ENCODE measurements around the gene SPATA2L.
"Not testable (repeated sequence)": the region's sequence is repeated elsewhere in the genome, so short reads cannot be mapped to it uniquely, and the experiment has no call there.

The SPATA2L gene

DNA sequence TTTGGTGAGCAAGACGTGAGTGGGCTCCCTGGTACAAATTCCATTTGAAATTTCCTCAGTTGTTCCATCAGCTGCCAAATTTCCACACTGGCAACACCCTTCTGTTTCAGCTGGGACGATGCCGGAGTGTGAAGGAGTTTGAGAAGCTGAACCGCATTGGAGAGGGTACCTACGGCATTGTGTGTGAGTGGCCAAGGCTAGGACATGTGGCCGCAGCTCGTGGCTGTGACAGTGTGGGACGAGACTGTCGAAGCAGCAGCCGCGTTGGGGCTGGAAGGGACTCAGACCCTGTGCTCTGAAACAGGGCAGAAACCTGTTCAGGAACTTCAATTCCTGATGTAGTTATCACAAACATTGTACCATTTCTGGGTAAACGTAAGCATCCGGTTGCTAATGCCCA, 12.4 kb downstream of the SPATA2L start:
- DNase-seq: no peak

DNA sequence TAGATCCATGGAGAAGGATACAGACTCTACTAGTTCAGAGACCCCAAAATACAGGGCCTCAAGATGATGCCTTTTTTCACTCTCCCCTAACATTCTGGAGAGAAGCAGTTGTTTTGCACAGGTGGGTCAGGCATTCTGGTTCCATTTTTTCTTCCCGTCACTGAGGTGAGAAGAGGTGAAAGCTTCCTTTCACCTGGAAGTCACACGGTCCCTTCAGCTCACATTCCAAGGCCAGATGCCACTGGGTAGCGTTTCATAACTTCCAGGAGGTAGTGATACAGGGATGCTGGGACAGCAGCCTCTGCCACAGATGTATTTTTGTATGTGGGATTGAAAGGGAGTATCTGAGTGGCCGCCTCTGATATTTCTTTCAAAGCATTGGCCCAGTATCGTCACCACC, 13.1 kb downstream of the SPATA2L start:
- no peak for DNase-seq

DNA sequence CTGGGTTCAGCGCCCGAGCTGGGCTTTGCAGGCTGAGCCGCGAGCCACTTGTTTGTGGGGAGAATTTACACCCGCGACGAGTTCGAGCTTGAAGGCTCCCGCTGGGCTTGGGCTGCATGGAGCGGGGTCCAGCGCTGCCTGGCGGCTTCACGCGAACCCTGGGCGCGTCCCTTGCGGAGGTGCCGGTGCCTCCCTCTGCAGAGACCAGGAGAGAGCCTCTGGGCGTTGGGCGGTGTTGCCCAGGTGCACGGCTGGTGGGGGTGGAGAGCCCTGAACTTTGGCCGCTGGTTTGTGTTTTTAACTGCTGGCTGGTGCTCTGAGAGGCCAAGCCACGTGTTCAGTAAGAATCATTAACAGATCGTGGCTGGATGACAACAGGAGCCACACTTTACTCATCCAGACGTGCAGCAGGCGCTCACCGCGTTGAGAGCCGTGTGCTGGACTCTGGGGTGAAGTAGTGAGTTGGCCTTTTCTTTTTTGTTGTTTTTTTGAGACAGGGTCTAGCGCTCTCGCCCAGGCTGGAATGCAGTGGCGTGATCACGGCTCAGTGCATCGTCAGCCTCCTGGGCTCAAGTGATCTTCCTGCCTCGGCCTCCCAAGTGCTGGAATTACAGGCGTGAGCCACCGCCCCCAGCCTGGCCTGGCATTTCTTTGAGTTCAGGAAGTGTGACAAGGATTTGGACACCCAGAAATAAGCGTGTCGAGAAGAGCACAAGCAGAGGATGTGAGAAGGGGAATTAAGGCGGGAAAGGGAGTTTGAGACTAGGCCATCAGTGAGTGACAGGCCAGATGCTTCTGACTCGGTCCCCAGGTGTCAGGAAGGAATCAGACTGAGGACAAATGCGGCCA, 14.2 kb downstream of the SPATA2L start:
- peak in 1 of 2 experiments; percentile 46 for DNase-seq

DNA sequence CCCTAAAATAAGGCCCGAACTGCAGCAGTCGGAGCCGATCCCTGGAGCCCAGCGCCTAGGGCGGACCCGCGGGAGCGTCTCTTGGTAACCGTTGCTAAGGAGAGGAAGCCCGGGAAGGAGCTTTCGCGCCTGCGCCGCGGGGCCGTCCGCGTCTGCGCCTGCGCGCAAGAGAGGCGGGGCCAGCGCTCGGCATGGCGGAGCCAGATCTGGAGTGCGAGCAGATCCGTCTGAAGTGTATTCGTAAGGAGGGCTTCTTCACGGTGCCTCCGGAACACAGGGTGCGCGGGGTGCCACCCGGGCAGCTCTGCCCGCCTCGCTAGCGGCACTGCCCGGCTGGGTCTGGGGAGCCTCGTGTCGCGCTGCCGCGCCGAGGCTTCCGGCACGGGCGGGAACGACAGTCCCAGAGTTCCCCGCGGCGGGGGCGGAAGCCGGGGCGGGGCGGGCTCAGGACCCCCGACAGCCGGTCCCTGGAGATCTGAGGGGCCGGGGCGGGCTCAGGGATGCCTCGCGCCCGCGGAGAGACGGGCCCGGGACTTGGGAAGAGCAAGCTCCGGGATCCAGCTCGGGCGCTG, 14.9 kb downstream of the SPATA2L start, which contains the start of gene CDK10:
Gene CDK10 (plus strand): TSS at position 170 of the 572 bp plus-strand sequence. CDS start 22 bp downstream, at position 192.
- DNase-seq: peak; percentile 65 to 70

DNA sequence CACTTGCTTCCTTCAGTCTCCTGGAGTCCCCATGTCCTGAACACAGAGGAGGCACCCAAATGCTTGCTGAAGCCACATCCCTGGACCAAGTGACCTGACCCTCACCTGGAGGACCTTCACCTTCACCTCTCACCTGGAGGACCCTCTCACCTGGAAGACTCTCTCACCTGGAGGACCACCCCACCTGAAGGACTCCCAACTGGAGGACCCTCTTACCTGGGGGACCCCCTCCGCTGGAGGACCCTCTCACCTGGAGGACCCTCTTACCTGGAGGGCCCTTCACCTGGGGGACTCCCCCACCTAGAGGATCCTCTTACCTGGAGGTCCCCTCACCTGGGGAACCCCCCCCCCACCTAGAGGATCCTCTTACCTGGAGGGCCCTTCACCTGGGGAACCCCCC, 15.6 kb downstream of the SPATA2L start:
- DNase-seq: no peak

DNA sequence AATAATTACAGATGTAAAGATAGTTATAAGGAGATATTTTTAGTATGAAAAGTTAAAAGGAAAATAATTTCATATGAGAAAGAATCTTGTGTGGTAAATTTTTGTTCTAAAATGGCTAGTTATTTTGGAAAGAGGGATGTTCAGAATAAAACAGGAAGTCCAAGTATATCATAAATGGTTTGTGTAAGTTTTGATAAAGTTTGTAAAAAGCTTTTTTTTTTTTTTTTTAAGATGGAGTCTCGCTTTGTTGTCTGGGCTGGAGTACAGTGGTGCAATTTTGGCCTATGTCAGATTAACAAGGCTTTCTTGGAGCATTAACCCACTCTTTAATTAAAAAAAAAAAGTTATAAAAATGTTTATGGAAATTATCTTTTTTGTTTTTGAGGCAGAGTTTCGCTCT, 23.2 kb downstream of the SPATA2L start:
- no peak for DNase-seq

DNA sequence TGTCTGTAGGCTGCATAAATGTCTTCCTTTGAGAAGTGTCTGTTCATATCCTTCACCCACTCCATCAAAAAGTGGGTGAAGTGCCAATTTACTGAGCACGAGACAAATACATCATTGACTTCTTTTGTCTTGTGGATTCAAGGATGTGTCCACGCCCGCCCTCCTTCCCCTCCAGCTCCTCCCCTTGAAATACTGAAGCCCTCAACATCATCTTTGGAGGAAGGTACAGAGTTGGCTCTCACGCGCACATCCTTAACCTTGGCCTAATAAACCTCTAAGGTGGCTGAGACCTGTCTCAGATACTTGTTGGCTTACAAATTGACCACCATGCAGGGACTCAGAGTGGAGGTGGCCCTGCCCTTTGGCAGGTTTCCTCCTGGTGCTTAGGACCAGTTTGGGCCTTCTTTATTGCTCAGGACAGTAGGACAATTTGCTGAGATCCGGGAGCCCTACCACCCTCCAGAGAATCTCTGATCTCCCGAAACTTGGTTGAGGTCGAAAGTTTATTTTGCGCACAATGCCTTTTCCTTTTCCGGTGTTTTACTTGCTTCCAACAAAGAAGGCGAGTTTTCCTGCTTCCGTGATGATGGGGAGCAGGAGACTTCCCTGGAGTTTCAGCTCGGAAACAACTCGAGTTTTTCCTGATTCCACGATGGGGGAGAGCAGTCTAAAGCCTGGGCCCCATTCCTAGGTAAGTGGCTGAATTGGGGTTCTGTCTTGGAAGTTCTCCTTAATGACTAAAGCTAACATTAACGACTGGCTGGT, 29.1 kb downstream of the SPATA2L start:
- no peak for DNase-seq

DNA sequence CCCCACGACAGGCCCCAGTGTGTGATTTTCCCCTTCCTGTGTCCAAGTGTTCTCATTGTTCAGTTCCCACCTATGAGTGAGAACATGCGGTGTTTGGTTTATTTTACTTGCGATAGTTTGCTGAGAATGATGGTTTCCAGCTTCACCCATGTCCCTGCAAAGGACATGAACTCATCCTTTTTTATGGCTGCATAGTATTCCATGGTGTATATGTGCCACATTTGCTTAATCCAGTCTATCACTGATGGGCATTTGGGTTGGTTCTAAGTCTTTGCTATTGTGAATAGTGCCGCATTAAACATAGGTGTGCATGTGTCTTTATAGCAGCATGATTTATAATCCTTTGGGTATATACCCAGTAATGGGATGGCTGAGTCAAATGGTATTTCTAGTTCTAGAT, 29.9 kb downstream of the SPATA2L start:
- not testable (repeated sequence) for DNase-seq

DNA sequence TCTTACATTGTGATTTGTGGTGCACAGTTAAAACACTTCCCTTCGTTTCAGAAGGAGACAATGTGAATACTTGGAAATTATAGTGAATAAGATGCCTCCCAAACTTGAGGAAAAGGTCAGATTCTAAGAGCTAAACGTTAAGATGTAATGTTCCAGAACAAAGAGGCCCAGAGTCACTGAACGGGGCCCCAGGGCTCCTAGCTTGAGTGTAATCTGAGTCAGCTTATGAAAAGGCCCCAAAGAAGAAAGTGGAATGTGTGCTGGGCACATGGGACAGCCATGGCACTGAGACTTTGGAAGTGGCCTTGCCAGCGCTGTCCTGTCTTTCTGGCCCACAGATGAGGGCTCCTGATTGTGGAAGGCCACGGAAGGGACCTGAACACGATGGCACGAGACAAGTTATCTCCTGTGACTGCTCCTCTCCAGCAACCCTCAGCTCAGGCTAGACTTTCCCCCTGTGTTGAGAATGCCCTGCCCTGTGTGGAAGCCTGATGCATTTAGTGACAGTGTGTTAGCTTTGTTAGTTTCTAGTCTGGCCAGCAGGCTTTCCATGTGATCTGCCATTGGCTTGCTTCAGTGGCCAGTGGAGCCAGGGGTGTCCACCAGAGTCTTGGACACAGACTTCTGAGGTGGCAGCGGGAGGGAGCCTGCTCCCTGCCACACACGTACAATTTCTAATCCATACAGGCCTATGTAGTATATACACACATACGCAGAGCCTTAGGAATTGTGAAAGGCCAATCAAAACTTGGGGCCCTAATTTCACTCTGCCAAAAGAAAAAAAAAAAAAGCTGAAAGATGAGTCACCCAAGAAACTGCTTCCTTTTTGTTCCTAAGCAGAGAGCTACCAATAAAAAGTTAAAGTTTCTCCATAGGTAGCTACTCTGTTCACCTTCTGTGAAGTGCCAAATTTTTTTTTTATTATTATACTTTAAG, 30.7 kb downstream of the SPATA2L start:
- DNase-seq: no peak

DNA sequence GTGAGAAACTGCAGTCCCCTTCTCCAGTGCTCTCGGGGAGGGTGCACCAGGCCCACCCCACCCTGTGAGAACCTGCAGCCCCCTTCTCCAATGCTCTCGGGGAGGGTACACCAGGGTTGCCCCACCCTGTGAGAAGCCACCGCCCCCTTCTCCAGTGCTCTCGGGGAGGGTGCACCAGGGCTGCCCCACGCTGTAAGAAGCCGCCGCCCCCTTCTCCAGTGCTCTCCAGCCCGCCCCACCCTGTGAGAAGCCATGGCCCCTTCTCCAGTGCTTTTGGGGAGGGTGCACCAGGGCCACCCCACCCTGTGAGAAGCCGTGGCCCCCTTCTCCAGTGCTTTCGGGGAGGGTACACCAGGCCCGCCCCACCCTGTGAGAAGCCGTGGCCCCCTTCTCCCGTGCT, 31.8 kb downstream of the SPATA2L start:
- no peak for DNase-seq

DNA sequence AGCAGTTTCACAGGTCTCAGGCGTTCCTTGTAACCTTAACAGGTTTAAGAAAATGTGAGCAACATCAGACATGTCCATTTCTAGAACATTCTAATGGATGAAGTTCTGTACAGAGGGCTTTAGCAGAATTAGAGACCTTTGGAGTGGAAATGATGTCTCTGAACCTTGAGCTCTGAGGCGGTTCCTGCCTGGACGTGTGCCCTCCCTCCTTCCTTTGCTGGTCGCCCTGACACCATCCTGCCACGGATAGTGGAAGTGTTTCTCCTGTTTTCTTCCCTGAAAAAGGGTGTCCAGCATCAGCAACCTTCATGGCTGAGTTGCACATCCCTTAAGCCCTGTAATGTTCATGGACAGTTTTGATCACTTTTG, 32.7 kb downstream of the SPATA2L start:
- DNase-seq: no peak

DNA sequence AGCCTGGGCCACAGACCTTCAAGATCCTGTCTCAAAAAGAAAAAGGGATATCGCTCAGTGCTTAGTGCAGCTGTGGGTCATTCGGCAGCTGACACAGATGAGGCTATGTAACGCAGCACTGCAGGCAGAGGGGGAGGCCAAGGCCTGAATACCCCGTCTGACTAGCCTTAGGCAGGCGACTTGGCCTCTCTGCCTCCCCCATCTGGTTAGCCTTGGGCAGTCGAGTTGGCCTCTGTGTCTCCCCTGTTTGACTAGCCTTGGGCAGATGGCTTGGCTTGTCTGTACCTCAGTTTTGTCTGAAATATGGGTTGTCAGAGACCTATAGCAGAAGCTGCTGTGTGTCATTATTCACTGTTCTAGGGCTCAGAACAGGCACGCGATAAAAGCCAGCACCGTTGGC, 33.9 kb downstream of the SPATA2L start:
- DNase-seq: no peak

DNA sequence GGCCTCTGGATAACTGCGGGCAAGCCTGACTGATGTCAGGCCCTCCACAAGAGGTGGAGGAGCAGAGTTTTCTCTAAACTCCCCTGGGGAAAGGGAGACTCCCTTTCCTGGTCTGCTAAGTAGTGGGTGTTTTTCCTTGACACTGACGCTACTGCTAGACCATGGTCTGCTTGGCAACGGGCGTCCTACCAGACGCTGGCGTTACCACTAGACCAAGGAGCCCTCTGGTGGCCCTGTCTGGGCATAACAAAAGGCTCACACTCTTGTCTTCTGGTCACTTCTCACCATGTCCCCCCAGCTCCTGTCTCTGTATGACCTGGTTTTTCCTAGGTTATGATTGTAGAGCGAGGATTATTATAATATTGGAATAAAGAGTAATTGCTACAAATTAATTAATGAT, 34.5 kb downstream of the SPATA2L start:
- peak in 1 of 2 experiments; percentile 5 for DNase-seq

DNA sequence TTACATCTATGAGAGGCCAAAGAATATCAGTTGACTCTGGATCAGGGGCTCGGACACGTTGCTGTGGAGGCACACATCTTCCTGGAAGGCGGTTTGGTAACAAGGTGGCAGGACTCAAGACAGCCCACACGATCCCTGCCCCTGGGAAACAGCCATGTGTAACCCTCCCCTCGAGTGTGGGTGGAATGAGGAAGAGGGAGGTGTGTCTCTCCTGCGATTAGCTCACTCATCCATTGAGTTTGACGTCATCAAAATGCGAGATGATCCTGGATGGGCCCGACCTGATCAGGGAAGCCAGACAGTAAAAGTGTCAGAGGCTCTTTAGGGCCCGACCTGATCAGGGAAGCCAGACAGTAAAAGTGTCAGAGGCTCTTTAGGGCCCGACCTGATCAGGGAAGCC, 37.3 kb downstream of the SPATA2L start:
- not testable (repeated sequence) for DNase-seq

DNA sequence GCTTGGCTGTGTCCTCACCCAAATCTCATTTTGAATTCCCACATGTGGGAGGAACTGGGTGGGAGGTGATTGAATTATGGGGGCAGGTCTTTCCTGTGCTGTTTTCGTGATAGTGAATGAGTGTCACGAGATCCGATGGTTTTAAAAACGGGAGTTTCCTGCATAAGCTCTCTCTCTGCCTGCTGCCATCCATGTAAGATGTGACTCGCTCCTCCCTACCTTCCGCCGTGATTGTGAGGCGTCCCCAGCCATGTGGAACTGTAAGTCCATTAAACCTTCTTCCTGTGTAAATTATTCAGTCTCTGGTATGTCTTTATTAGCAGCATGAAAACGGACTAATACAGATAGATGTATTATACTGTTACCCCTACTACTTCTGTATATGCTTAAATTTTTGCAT, 40.3 kb downstream of the SPATA2L start:
- DNase-seq: no peak

DNA sequence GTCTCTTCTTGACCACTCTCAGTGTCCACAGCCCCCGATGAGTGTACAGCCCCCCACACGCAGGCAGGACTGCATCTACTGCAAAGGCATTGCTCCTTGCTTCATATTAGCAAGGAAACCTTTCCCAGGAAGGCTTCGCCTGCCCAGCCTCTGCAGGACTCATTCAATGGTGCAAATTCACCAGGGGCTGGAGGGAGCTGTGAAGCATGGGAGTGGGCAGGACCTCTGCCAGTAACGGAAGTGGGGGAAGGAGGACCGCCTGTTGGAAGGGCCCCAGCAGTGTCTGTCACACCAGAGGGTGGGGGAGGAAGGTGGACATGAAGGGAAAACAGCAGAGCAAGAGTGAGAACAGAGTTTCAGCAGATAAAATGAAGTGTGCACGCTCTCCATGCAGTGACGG, 41.4 kb downstream of the SPATA2L start:
- no peak for DNase-seq

DNA sequence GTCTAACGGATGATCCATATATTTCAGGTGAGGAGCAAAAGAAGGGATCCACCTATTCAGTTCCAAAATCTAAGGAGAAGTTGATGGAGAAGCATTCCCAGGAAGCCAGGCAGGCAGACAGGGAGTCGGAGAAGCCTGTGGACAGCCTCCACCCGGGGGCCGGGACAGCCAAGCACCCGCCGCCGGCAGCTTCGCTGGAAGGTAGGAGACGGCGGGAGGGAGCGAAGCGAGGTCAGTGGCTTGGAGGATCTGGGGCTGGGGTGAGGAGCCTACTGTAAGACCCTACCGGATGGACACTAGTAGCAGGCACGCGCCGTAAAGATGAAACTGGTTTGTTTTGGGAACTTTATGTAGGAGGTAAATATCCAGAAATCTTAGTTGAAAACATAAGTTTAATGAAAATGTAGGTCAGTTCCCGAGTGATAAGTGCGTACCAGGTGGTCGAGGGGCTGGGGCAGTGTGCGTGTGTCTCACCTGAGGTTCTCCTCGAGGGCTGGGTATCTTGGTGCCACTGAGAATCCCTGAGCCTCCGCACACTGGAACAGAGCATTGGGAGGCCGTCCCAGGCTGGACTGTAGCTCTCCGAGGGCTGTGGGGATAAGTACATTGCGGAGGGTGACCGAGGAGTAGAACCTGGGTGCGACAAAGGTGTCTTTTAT, 43.2 kb downstream of the SPATA2L start:
- peak in 1 of 2 experiments; percentile 15 for DNase-seq

DNA sequence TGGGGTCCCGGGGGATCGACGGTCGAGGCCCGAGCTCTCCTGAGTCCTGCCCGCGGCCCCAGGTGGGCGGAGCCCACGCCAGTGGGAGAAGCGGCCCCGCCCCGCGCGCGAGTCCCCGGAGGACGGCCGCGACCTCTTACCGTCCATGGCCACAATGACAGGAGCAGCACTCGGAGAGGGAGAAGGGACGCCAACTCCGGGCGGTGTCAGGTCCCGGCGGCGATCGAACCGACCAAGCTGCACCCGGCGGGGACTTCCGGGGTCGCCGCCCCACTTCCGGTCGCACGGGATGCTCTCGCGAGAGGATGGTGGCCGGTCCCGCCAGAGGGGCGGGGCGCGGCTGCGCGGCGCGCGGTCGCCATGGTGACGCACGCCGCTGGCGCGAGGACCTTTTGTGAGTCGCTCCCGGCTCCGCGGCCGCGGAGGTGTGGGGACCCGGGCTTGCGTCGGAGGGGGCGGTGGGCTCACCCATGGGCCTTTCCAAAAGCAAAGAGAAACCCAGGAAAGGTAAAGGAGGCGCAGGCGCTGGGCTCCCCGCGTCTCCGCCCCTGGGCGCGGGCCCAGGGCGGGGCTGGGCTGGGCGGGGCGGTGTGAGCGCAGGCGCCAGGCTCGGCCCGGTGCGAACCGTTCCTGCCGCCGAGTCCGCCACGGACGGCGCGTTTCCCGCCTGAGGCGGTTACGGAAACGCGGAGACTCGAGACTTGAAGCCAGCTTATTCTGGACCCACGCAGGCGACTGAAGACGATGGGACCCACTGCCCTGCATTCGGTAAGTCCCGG, 43.9 kb downstream of the SPATA2L start, which contains the start of the genes CHMP1A and SPATA33:
Gene CHMP1A (minus strand): TSS at position 267 of the 779 bp plus-strand sequence. CDS start 120 bp downstream, at position 147.
Gene SPATA33 (plus strand): TSS at position 395 of the 779 bp plus-strand sequence. CDS start 76 bp downstream, at position 471.
- peak; percentile 72 to 85 for DNase-seq

DNA sequence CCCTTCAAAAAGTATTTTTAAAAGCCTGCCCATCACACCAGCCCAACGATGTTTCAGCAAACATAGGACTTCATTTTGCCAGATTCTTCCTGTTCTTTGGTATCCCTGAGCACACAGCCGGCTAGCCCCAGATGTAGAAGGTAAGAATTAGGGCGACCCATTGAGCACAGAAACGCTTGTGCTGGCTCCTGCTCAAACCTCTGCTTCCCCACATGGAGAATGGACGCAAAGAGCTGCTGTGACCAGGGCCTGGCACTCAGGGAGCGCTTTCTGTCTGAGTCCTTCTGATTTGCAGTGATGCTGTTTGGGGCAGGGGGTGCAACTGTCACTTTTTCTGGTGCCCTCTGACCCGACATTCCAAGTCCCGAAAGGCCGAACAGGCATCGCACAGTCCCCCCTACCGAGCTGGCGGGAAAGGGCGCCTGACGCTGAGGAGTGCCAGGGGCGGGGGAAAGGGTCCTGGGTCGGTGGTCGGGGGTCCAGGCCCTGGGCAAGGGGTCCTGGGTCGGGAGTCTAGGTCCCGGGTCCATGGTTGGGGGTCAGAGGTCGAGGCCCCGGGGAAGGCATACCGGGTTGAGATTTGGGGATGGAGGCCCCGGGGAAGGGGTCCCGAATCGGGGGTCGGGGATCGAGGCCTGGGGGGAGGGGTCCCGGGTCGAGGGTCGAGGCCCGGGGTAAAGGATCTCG, 44.9 kb downstream of the SPATA2L start:
- DNase-seq: no peak

DNA sequence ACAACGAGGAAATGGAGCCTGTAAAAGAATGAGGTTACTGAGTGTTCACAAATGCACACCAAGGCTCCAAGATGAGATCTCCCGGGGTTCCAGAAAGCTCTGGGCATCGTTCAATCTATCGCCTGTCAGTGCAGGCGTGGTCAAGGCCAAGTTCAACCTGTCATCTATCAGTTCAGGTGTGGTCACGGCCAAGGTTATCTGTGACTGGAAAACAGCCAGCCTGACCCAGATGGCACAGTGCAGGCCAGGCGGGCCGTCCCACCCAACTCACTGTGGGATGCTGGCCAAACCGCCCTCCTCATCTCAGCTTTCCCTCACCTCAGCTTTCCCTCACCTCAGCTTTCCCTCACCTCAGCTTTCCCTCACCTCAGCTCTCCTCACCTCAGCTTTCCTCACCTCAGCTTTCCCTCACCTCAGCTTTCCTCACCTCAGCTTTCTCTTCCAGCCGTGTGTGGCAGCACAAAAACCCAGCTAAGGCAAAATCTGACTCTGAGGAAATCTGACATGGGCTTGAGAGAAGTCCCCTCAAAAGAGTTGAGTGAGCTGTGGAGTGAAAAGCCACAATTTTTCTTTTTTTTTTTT, 46.4 kb downstream of the SPATA2L start:
- no peak for DNase-seq

Data from NCI-H2081 (cell line).